D341Med (cell line): ENCODE data around the gene ZNF419.
"Not testable (repeated sequence)": the region's sequence is repeated elsewhere in the genome, so short reads cannot be mapped to it uniquely, and the experiment has no call there.

Experiments
- DNase-seq: peaks from one replicate; pipeline ENCODE4 v3.0.0; 2012; ENCODE audit warnings: low spot score

Gene ZNF419

GRCh38 chr19:57487477-57488298 is at the start of gene ZNF419:
ZNF419 (plus strand) TSS chr19:57487750; CDS start chr19:57487951, 201 bp downstream.
- DNase-seq, result peak; percentile 95

DNA sequence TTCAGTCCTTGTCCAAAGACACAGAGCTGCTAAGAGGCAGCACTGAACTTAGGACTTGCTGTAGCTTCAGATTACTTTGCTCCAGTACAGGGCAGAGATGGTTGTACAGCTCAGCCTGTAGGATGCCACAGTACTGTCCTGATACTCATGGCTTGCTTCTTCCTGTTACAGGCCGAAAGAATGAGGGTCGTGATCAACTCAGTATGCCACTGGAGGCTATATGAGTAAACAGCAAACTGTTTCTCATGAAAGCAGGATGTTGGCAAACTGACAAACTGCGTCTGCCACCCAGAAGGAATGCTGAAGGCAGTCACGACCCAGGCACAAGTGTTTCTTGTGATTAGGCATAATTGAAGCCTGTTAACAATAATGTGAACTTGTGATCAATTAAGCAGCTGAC is 49.6 kb upstream of the ZNF419 start:
- DNase-seq, result no peak

- DNase-seq, result no peak
Measured at GRCh38 chr19:57438925-57439324, 48.6 kb upstream of the ZNF419 start.

DNA sequence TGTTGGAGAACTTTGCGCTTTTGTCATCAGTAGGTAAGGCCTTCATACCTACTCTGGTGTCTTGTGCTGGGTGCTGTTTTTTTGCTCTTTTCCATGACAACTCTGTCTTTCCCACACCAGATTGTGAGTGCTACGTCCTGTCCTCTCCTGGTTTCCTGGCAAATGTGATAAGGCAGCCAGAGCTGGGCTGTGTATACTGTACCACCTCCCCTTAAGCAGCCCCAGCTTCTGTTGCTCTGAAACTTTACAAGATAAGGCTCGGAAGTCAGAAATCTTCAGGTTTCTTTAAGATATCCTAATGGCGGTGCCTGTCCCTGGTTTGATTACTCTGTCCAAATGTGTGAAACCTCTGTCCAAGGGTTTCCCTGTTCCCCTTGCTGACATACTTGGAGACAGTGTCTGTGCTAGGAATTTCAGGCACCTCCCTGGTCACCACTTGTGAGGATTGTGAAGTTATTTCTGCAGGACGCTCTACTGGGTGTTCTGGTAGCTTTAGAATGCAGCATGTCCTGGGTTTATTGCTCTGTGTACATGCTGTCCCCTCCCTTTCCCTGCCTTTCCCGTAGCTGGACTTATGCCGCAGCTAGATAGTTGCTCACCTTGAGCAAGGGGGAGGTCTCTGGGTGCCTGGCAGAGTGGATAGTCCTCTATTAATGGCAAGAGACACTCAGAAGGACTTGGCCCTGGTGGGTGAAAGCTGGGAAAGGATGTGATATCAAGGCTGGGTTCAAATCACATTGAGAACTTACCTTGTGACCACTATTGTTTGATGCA is 45.4 kb upstream of the ZNF419 start:
- no peak for DNase-seq

DNA sequence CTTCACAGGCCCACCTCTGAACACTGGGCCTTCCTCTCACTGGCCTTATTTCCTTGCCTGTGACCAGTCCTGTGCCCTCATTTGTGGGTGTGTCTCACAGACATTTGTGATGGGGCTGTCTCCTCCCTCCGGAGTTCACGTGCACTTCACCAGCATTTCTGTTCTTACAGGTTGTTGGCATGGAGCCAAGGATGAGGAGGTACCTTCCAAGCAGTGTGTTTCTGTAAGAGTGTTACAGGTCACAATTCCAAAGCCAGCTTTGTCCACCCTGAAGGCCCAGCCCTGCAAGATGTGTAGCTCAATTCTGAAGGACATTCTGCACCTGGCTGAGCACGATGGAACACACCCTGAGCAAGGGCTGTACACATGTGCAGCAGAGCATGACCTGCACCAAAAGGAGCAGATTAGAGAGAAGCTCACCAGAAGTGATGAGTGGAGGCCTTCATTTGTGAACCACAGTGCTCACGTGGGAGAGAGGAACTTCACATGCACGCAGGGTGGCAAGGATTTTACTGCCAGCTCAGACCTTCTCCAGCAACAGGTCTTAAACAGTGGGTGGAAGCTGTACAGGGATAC is 44.3 kb upstream of the ZNF419 start:
- no peak for DNase-seq

DNA sequence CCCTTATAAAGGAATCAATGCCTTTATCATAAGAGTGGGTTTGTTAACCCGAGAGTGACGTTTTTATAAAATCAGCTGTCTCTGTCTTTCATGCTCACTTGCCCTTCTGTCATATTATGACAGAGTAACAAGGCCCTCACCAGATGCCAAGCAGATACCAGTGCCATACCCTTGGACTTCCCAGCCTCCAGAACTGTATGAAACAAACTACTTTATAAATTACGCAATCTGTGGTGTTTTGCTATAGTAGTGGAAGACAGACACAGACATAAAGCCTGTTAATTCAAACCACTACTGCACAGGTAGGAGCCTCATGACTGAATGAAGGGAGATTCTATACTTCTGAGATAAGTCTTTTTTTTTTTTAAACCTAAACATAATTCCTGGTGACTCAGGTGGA is 35.2 kb upstream of the ZNF419 start:
- DNase-seq, result no peak

DNA sequence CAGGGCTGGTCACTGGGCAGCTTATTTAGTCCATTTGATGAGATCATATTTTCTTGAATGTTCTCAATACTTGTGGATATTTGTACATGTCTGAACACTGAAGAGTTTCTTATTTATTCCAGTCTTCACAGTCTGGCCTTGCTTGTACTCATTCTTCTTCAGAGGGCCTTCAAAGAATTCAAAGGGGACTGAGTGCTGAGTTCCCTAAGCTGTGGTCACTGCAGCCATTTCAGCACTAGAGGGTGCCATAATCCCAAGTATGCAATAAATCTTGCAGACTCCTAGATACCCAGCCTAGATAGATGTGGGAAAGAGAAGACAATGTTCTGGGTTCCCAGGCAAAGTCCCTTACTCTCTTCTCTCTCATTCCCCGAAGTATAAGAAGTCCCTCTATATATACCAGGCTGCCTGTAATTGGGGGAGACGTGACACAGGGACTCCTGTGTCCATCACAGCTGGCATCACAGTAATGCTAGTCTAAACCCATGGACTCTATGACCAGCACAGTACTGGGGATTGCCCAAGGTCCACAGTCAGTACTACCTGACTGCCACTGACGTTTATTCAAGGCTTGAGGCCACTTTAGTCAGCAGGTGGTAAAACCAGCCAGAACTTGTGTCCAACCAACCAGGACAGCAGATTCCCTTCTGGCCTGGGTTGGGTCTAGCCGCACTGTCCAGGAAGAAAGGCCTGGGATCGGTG is 21.7 kb upstream of the ZNF419 start:
- DNase-seq, result peak; percentile 62

GRCh38 chr19:57466489-57466888 is 21.1 kb upstream of the ZNF419 start:
- DNase-seq, result no peak

GRCh38 chr19:57473646-57474045 is 13.9 kb upstream of the ZNF419 start:
- DNase-seq, result no peak

GRCh38 chr19:57477191-57478008 is 10.2 kb upstream of the ZNF419 start, which contains the start of gene ZNF772:
ZNF772 (minus strand) TSS chr19:57477566; CDS start chr19:57477309, 257 bp downstream.
- DNase-seq, result peak; percentile 85

GRCh38 chr19:57488299-57488644 is 722 bp downstream of the ZNF419 start:
- DNase-seq, result not testable (repeated sequence)

DNA sequence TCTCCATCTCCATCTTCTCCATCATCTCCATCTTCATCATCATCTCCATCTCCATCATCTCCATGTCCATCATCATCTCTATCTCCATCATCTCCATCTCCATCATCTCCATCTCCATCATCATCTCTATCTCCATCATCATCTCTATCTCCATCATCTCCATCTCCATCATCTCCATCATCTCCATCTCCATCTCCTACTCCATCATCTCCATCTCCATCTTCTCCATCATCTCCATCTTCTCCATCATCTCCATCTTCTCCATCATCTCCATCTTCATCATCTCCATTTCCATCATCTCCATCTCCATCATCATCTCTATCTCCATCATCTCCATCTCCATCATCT is 11.8 kb downstream of the ZNF419 start:
- not testable (repeated sequence) for DNase-seq

- DNase-seq, result peak; percentile 96
Measured at GRCh38 chr19:57499680-57500395, 12.3 kb downstream of the ZNF419 start, which contains the start of gene ZNF773. ZNF773 (plus strand) TSS chr19:57499938; CDS start chr19:57500081, 143 bp downstream.

DNA sequence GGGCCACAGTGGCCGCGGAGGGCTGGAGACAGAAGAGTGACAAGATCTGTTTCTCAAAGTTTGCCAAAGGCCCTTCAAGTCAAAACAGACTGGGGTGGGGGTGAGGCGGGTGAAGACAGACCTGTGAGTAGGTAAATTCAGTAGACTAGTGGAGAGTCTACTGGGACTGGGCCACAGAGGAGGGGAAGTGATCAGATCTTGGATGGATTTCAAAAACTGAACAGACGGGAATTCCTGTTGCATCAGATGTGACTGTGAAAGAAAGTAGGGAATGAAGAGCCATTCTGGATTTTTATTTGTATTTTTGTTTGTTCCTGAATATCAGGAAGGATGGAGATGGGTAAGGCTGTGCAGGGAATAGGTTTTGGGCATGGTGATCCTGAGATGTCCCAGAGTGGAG is 12.8 kb downstream of the ZNF419 start:
- not testable (repeated sequence) for DNase-seq

GRCh38 chr19:57506163-57506562 is 18.6 kb downstream of the ZNF419 start:
- DNase-seq, result no peak

DNA sequence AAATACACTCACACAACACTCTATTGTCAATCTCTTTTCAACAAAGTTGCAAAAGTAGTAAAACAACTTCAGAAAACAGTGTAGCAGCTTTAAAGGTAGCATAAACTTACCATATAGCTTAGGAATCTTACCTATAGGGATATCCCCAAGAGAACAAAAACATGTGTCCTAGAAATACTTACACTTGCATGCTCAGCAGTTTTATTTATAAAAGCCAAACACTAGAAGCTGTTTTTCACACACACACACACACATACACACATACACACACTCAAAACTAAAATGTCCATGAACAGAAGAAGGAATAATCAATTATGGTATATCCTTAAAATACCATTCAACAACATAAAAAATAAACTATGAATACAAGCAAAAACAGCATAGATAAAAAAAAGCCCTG is 23.9 kb downstream of the ZNF419 start:
- no peak for DNase-seq

- no peak for DNase-seq
Measured at GRCh38 chr19:57512845-57513244, 25.3 kb downstream of the ZNF419 start.

DNA sequence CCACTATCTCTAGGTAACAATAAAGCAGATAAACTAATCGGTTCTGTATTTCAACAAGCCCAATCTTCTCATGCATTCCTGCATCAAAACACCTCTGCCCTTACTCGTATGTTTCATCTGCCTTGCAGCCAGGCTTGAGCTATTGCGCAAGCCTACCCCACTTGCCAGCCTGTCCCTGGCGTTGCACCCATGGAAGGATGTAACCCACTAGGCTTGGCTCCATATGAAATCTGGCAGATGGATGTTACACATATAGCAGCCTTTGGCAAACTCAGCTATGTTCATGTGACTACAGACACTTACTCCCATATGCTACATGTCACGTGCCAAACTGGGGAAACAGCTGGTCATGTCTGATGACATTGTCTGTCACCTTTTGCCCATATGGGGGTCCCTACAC is 27.7 kb downstream of the ZNF419 start:
- no peak for DNase-seq

DNA sequence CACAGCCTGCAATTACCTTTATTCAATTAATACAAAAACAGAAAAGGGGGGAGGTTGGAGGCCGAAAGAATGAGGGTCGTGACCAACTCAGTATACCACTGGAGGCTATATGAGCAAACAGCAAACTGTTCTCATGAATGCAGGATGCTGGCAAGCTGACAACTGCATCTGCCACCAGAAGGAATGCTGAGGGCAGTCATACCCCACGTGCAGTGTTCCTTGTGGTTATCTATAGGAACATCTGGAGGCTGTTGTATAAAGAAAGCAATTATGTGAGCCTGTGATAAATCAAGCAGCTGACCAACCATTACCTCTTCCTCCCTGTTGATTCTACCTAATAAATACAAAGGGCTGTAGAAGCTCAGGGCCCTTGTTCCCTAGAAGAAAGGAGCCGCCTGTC is 30.5 kb downstream of the ZNF419 start:
- DNase-seq, result not testable (repeated sequence)

DNA sequence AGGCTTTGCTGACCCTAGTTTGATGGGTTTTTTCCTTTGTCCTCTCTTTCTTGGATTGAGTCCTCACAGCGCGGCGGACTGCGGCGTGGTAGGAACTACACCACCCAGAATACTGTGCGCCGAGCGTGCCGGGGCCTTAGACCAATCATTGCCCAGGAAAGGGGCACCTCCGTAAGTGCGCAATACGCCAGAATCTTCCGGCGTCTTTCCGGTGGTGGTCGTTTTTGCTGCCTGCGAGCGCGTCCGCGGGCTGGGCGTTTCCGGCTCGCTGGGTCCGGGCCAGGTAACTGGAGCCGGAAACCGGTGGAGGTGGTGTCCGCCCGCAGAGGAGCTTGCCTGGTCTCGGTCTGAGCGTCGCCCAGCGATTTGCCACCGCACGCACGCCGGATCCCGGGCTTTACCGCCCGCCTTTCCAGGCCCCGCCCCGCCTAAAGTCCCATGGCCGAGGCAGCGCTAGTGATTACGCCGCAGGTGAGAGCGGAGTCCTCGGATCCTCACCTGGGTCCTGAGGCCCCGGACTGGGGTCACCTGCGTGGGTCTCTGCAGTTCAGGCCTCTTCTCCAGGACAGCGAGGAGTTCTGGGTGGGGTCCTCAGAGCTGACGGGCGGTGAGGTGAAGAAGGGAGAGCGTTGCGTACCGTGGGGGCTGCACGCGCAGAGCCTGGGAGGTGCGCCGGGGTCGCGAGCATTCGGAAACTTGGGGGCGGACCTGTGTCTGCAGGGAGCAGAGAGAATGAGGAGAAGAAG is 39.8 kb downstream of the ZNF419 start, which contains the start of gene ZNF549:
TSS of gene ZNF549 (plus strand) at position 221 of the 746 bp plus-strand sequence. CDS start at position 439, 218 bp downstream.
- peak; percentile 96 for DNase-seq
